VCaP (cell line): ENCODE measurements around the gene IL20.

ENCODE experiments used
- H3K27ac ChIP-seq: fragments of 450-650 bp; 2 replicates; pipeline ENCODE4 v1.5.1; 2017
- CTCF ChIP-seq: fragments of 450-650 bp; conservative IDR thresholded peaks from 2 replicates; pipeline ENCODE4 v1.5.1; 2017; ENCODE audit warnings: mild to moderate bottlenecking, moderate library complexity

The IL20 gene

GRCh38 chr1:206867239-206867638 lies 1.8 kb downstream of the IL20 start:
- H3K27ac ChIP-seq, result no peak overlapping the region
- no peak for TF ChIP-seq CTCF

DNA sequence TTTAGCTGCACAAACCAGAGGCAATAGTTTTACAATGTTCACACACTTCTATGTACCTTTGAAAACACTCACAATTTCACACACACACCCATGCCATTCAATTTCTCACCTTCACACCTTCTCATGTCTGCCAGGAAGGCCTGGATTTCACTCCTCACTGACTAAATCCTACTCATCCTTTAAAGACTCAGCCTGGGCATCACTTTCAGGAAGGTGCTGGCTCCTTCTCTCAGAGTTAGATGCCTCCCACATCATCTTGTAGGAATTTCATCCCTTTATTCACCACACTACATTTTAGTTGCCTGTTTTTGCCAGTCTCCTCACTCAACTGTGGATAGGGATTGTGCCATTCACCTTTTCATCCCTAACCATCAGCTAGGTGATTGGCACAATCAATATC lies 2.3 kb downstream of the IL20 start:
- no peak for TF ChIP-seq CTCF
- no peak overlapping the region for H3K27ac ChIP-seq

GRCh38 chr1:206868264-206868663 lies 2.8 kb downstream of the IL20 start:
- H3K27ac ChIP-seq, result no peak overlapping the region
- no peak for TF ChIP-seq CTCF

GRCh38 chr1:206872139-206872538 lies 6.7 kb downstream of the IL20 start:
- TF ChIP-seq CTCF, result no peak
- no peak overlapping the region for H3K27ac ChIP-seq

DNA sequence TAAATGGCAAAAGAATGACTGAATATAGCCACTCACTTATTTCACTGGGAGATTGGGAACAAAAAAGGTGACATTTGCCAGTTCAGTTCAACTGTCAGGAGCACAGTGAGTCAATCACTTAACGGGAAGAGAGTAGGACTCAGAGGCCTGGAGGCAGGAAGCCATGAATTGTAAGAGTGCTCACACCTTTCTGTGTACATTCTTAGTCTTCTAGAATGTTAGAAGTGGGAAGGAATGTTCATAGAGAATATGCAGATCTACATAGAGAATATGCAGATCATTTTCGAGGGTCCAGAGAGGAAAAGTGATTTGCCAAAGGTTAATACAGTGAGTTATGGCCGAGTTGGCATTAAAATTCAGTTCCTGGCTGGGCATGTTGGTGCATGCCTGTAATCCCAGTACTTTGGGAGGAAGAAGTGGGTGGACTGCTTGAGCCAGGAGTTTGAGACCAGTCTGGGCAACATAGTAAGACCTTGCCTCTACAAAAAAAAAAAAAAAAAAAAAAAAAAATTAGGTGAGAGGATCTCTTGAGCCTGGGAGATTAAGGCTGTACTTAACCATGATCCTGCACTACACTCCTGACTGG lies 8.3 kb downstream of the IL20 start:
- no peak for TF ChIP-seq CTCF
- H3K27ac ChIP-seq, result no peak overlapping the region

DNA sequence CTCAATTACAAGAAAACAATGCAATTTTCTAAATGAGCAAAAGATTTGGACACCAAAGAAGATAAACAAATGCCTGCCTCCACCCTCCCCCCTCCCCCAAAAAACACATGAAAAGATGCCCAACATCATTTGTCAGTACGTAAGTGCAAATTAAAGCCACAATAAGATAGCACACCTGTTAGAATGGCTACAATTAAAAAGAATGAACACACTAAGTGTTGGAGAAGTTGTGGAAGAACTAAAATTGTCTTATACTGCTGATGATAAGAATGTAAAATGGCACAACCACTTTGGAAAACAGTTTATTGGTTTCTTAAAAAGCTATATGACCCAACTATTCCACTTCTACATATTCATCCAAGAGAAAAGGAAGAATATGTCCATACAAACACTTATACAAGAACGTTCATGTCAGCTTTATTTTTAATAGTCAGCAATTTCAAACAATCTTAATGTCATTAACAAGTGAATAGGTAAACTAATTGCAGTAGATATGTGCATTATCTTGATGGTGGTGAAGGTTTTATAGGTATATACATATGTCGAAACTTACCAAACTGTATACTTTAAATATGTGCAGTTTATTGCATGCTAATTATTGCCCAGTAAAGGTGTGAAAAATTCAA lies 10.4 kb downstream of the IL20 start:
- TF ChIP-seq CTCF, result no peak
- no peak overlapping the region for H3K27ac ChIP-seq

DNA sequence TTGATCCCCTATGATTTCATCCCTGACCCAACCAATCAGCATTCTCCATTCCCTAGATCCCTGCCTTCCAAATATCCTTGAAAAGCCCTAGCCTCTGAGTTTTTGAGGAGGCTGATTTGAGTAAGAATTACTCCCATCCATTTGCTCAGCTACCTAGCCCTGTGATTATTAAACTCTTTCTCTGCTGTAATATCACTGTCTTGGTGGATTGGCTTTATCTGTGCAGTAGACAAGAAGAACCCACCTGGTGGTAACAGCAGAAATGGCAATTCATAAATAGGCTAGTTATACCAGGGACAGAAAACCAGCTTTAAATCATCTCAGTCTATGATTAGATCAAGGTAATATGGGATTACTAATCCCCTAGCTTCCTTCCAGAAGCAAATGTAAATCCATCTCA lies 13.0 kb downstream of the IL20 start:
- no peak for TF ChIP-seq CTCF
- H3K27ac ChIP-seq, result no peak overlapping the region
